ENCODE results near the gene ARFGAP2.
A peak's percentile ranks its signal among the peaks of the same experiment; 100 is the strongest.

Gene ARFGAP2

GRCh38 chr11:47148903-47149531, 27.7 kb downstream of the ARFGAP2 start:
- no peak overlapping the region for H3K4me3 Mint-ChIP-seq

GRCh38 chr11:47148270-47148669, 28.4 kb downstream of the ARFGAP2 start:
- H3K4me3 Mint-ChIP-seq = no peak overlapping the region
- no peaks in the 10 kb centered on the region for H3K9me3 Mint-ChIP-seq
- DNase-seq (no peak), ATAC-seq (no peak)
- no peak overlapping the region for H3K27ac Mint-ChIP-seq
- H3K4me1 Mint-ChIP-seq = peaks cover 12% of the 10 kb centered on the region
- no peaks in the 10 kb centered on the region for H3K27me3 Mint-ChIP-seq

More at GRCh38 chr11:47148903-47149531, 27.7 kb downstream of the ARFGAP2 start:
- ATAC-seq (no peak), DNase-seq (no peak)
- Mint-ChIP-seq H3K27me3 (no peaks in the 10 kb centered on the region), H3K4me1 (peaks cover 19% of the 10 kb centered on the region), H3K27ac (no peak overlapping the region), H3K9me3 (no peaks in the 10 kb centered on the region)

DNA sequence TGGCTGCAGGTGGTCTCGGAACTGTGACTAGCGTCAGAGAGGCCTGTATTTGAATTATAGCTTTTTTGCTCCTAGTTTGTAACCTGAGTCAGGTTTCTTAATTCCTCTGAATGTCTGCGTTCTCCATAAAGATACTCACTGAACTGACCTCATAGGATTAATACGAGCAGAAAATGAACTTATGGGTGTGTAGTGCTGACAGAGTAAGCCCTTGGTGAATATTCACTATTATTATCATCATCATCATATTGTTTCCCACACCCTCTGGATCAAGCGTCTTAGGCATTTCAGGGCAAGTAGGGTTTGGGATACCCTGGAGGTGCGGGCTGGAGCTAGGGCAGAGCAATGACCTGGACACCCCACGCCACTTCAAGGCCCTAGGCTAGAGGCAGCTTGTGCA, 29.0 kb downstream of the ARFGAP2 start:
- Mint-ChIP-seq H3K27ac (no peak overlapping the region), H3K27me3 (no peaks in the 10 kb centered on the region), H3K4me1 (peaks cover 6% of the 10 kb centered on the region), H3K9me3 (no peaks in the 10 kb centered on the region), H3K4me3 (no peak overlapping the region)
- ATAC-seq (no peak), DNase-seq (no peak)

DNA sequence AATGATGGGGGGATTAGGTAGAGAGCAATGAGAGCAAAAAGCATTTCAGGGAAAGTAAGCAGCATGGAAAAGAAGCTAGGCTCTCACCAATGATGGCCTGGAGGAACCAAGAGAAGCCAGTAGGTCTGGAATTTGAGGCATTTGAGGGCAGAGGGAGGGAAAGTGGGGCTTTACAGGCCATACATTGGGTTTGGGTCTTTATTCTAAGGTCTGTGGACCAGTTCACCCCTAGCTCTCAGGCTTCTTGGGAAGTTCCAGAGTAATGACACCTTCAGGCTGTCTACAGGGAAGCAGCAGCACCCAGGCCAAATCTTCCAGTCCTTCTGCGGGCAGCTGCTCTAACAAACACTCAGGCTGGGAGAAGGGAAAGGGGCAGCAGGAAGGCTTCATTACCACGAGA, 29.4 kb downstream of the ARFGAP2 start:
- no peaks in the 10 kb centered on the region for H3K9me3 Mint-ChIP-seq
- no peak overlapping the region for H3K4me3 Mint-ChIP-seq
- ATAC-seq (no peak), DNase-seq (no peak)
- no peak overlapping the region for H3K27ac Mint-ChIP-seq
- H3K27me3 Mint-ChIP-seq = no peaks in the 10 kb centered on the region
- H3K4me1 Mint-ChIP-seq = peaks cover 2% of the 10 kb centered on the region

GRCh38 chr11:47144541-47144940, 32.1 kb downstream of the ARFGAP2 start:
- no peak overlapping the region for H3K4me3 Mint-ChIP-seq
- ATAC-seq = no peak
- no peaks in the 10 kb centered on the region for H3K4me1 Mint-ChIP-seq
- H3K27ac Mint-ChIP-seq = peak overlapping the region in 1 of 2 donors; percentile 50
- H3K9me3 Mint-ChIP-seq = no peaks in the 10 kb centered on the region
- DNase-seq = no peak
- H3K27me3 Mint-ChIP-seq = no peaks in the 10 kb centered on the region

GRCh38 chr11:47143322-47143721, 33.4 kb downstream of the ARFGAP2 start:
- no peaks in the 10 kb centered on the region for H3K27me3 Mint-ChIP-seq
- H3K9me3 Mint-ChIP-seq = no peaks in the 10 kb centered on the region
- DNase-seq (no peak), ATAC-seq (no peak)
- no peak overlapping the region for H3K27ac Mint-ChIP-seq
- no peak overlapping the region for H3K4me3 Mint-ChIP-seq
- no peaks in the 10 kb centered on the region for H3K4me1 Mint-ChIP-seq

- Mint-ChIP-seq H3K27ac (no peak overlapping the region), H3K4me1 (no peaks in the 10 kb centered on the region), H3K27me3 (no peaks in the 10 kb centered on the region), H3K4me3 (no peak overlapping the region), H3K9me3 (no peaks in the 10 kb centered on the region)
- DNase-seq (no peak), ATAC-seq (no peak)
Measured at GRCh38 chr11:47139878-47140277, 36.8 kb downstream of the ARFGAP2 start.

DNA sequence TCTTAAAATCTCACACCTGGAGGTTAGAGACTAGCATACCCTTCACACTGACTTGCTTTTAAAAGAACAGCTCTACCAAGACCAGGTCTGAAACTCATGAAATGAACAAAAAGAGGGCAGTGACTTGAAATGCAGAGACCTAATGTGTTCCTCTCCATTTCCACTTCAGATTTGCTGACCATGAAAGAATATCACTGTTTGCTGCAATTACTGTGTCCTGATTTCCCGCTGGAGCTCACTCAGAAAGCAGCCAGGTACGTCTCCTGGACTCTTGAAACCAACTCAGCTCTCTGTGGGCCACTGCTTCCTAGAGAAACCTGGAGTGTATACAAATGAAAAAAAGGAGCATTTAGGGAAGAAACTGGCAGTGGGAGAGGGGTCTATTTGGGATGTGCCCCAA, 39.2 kb downstream of the ARFGAP2 start:
- no peak for DNase-seq
- H3K4me3 Mint-ChIP-seq = no peak overlapping the region
- ATAC-seq = no peak
- H3K4me1 Mint-ChIP-seq = no peaks in the 10 kb centered on the region
- H3K27ac Mint-ChIP-seq = peak overlapping the region in 1 of 2 donors; percentile 81
- no peaks in the 10 kb centered on the region for H3K9me3 Mint-ChIP-seq
- H3K27me3 Mint-ChIP-seq = no peaks in the 10 kb centered on the region

- Mint-ChIP-seq H3K4me3 (no peak overlapping the region), H3K4me1 (no peaks in the 10 kb centered on the region), H3K27me3 (no peaks in the 10 kb centered on the region), H3K9me3 (no peaks in the 10 kb centered on the region), H3K27ac (no peak overlapping the region)
- ATAC-seq (no peak), DNase-seq (no peak)
Measured at GRCh38 chr11:47136921-47137320, 39.8 kb downstream of the ARFGAP2 start.

DNA sequence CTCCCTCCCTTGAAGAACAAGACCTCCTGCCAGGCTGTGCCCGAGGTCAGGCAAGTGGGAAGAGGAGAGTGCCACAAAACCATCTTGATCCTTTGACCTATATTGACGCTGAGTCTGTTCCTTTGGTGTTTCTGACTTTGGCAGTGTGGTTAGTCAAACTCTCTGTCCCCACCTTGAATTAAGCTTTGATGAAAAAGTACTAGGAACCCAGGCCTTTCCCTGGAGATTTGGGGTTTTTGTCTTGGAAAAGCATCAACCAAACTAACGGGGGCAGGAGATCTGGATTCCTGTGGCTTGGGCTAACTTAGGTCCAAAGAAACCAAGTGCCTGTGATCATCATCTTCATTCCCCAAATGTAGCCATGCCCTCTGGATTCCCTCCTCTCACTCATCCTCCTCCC, 40.4 kb downstream of the ARFGAP2 start:
- Mint-ChIP-seq H3K4me1 (no peaks in the 10 kb centered on the region), H3K9me3 (no peaks in the 10 kb centered on the region), H3K4me3 (no peak overlapping the region), H3K27ac (peak overlapping the region in 1 of 2 donors; percentile 51), H3K27me3 (no peaks in the 10 kb centered on the region)
- no peak for DNase-seq
- no peak for ATAC-seq

DNA sequence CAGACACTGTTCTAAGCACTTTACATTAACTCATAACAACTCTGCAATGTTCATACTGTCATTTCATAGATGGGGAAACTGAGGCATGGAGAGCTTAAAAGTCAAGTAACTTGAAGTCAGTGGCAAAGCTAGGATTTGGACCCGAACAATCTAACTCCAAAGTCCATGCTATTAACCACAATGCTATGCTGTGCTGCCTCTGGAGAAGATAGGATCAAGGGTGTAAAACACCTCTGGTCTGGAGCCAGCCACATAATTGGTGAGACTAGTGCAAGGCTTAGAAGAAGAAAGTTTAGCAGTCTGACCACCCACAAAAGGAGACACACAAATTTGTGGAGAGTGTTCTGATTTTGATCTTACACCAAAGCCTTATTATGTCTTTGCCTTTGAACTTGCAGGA, 43.7 kb downstream of the ARFGAP2 start:
- DNase-seq (no peak), ATAC-seq (no peak)
- Mint-ChIP-seq H3K4me1 (no peaks in the 10 kb centered on the region), H3K27me3 (no peaks in the 10 kb centered on the region), H3K27ac (no peak overlapping the region), H3K4me3 (no peak overlapping the region), H3K9me3 (no peaks in the 10 kb centered on the region)

DNA sequence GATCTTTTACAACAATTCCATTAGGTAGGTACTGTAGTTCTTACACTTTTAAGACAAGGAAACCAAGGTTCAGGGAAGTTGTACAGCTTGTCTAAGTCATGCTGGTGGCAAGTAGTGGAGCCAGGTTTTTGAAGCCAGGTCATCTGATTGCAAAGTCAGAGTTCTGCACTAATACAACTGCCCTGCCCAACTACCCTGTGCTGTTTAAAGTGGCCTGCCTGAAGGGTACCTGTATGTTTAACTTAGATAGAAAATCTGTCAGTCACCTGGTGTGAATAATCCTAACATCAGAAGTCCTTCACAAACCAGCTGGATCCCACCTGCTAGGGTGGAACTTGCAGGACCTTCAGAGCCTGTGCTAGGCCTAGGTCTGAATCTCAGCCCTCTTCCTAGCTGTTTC, 44.2 kb downstream of the ARFGAP2 start:
- Mint-ChIP-seq H3K27ac (no peak overlapping the region), H3K27me3 (no peaks in the 10 kb centered on the region), H3K9me3 (no peaks in the 10 kb centered on the region), H3K4me1 (no peaks in the 10 kb centered on the region), H3K4me3 (no peak overlapping the region)
- DNase-seq (no peak), ATAC-seq (no peak)

GRCh38 chr11:47131136-47131535, 45.5 kb downstream of the ARFGAP2 start:
- DNase-seq = no peak
- Mint-ChIP-seq H3K4me1 (no peaks in the 10 kb centered on the region), H3K9me3 (no peaks in the 10 kb centered on the region), H3K27ac (no peak overlapping the region), H3K4me3 (no peak overlapping the region), H3K27me3 (no peaks in the 10 kb centered on the region)
- no peak for ATAC-seq

DNA sequence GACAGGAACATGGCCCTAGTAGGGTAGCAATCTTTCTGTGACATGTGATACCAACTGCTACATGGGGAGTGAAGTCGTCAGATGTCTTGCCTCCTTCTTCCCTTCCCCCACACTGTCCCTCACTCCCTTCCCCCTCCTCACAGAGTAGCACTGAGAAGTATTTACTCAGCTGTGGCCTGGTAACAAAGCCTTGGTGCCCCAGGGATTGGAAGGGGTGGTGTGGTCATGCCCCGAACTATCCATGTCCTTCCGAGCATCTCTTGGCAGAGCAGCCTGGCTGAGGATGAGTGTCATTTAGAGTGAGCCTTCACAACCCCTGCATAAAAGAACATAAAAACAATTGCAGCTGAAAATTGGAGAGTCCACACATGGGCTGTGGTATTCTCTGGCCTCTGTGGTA, 46.1 kb downstream of the ARFGAP2 start:
- no peak overlapping the region for H3K4me3 Mint-ChIP-seq
- no peak for DNase-seq

GRCh38 chr11:47127213-47127612, 49.5 kb downstream of the ARFGAP2 start:
- Mint-ChIP-seq H3K27me3 (no peaks in the 10 kb centered on the region), H3K9me3 (no peaks in the 10 kb centered on the region), H3K4me3 (no peak overlapping the region)

More for the DNA sequence above, 46.1 kb downstream of the ARFGAP2 start:
- Mint-ChIP-seq H3K4me1 (no peaks in the 10 kb centered on the region), H3K27ac (no peak overlapping the region), H3K9me3 (no peaks in the 10 kb centered on the region), H3K27me3 (no peaks in the 10 kb centered on the region)
- ATAC-seq = no peak

DNA sequence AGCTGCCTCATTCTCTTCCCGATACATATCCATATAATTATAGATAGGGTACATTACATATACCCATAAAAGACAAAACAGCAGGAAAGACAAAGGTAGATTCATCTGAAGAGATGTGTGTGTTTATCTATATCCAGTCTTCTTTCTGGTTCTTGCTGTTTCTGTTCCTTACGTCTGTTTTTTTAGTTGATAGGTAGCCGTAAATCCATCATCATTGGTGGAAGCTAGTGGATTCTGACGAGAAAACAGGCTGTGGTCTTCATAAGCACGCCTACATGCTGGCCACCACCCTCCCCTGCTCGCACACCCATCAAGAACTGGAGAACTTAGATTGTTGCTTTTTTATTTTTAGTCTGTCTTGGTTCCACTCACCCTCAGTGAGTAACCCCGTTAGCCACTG, 51.6 kb downstream of the ARFGAP2 start:
- Mint-ChIP-seq H3K9me3 (no peaks in the 10 kb centered on the region), H3K27me3 (no peaks in the 10 kb centered on the region), H3K4me3 (no peak overlapping the region), H3K4me1 (no peaks in the 10 kb centered on the region), H3K27ac (no peak overlapping the region)
- DNase-seq (no peak), ATAC-seq (no peak)

More at GRCh38 chr11:47127213-47127612, 49.5 kb downstream of the ARFGAP2 start:
- ATAC-seq (no peak), DNase-seq (no peak)
- H3K4me1 Mint-ChIP-seq = no peaks in the 10 kb centered on the region
- no peak overlapping the region for H3K27ac Mint-ChIP-seq

DNA sequence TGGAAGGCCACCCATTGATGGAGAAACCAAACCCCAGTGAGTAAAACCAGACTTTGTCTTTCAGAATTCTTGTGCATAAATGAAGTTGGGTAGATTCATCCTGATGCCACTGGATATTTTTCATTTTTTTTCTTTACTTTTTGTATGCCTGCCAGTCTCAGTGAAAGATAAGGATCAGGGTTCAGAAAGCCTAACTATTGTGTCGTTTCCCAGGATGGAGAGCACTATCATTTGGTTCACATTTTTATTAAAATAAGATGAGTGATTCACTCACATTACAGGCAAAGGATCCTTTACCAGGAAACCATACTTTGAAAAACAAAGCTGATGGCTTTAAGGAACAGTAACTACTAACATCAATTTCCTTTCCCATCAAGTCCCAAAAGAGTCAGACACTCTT, 52.0 kb downstream of the ARFGAP2 start:
- DNase-seq = no peak
- no peak overlapping the region for H3K27ac Mint-ChIP-seq
- H3K9me3 Mint-ChIP-seq = no peaks in the 10 kb centered on the region
- ATAC-seq = no peak
- H3K27me3 Mint-ChIP-seq = no peaks in the 10 kb centered on the region
- H3K4me1 Mint-ChIP-seq = no peaks in the 10 kb centered on the region
- H3K4me3 Mint-ChIP-seq = no peak overlapping the region

Measured in stimulated activated naive CD8-positive, alpha-beta T cell treated with anti-CD3 and anti-CD28 coated beads, Interleukin-15, amount 100 ng/mL, for 72 hours (primary cell).